Activated naive CD4-positive, alpha-beta T cell treated with anti-CD3 and anti-CD28 coated beads for 36 hours (primary cell): Measurements from ENCODE around the gene RBP4. TPM values are rescaled to one million over a fixed set of nuclear protein-coding genes. Genes with fewer than 3 reads are reported as not detected.
"Not testable (repeated sequence)": the region's sequence is repeated elsewhere in the genome, so short reads cannot be mapped to it uniquely, and the experiment has no call there.

Source experiments
- CTCF ChIA-PET: fragments of 350-600 bp; sonication (Branson Sonifier 250); formaldehyde crosslinking; loops from one replicate; lab custom pipeline; 2021; ENCODE audit warnings: antibody characterized with exemption; lab: Charles Lee
- DNase-seq: peaks from one replicate; pipeline ENCODE4 v3.0.0-alpha.2; 2020
- H3K27ac Mint-ChIP-seq: one replicate; pipeline ENCODE4 v1.8.0; 2021; ENCODE audit warnings: mild to moderate bottlenecking, mixed read lengths
- H3K27me3 Mint-ChIP-seq: one replicate; pipeline ENCODE4 v1.8.0; 2021; ENCODE audit warnings: low read depth, mixed read lengths
- H3K36me3 Mint-ChIP-seq: one replicate; pipeline ENCODE4 v1.8.0; 2021; ENCODE audit warnings: low read depth, mixed read lengths
- H3K4me1 Mint-ChIP-seq: one replicate; pipeline ENCODE4 v1.8.0; 2021; ENCODE audit warnings: low read depth, mixed read lengths
- H3K4me3 Mint-ChIP-seq: one replicate; pipeline ENCODE4 v1.8.0; 2021; ENCODE audit warnings: mild to moderate bottlenecking, moderate library complexity, mixed read lengths
- H3K9me3 Mint-ChIP-seq: one replicate; pipeline ENCODE4 v1.8.0; 2021; ENCODE audit warnings: mixed read lengths
- intact Hi-C: fragments of 100-400 bp; cut with micrococcal nuclease; formaldehyde crosslinking; loops from one replicate; pipeline ENCODE4 v1.15.1; 2023
- total RNA-seq, 2 experiments: library from RNA; stranded (reverse); gene quantifications; one replicate each; pipeline ENCODE4 v1.2.3, GENCODE V29; 2021

Gene RBP4
- total RNA-seq, 2 experiments from 2014 or later, result not detected

GRCh38 chr10:93553482-93554315, 47.3 kb downstream of the RBP4 start:
- H3K4me3 Mint-ChIP-seq, result no peak overlapping the region
- peaks cover 6% of the 10 kb centered on the region for H3K27me3 Mint-ChIP-seq
- no peaks in the 10 kb centered on the region for H3K4me1 Mint-ChIP-seq
- no peak for DNase-seq
- no peak overlapping the region for H3K27ac Mint-ChIP-seq
- no peaks in the 10 kb centered on the region for H3K9me3 Mint-ChIP-seq
- CTCF ChIA-PET, result interaction anchor here (0.6 to 1.8 kb wide), 8 partner anchors 10 to 367 kb away, joined by 3 to 5 read pairs (median 4); no protein-coding TSS in a partner anchor
- H3K36me3 Mint-ChIP-seq, result no peaks in the 10 kb centered on the region
- intact Hi-C loops, result loop anchor here (1.0 kb wide), 2 partner anchors 127 to 306 kb away; no protein-coding TSS in a partner anchor

- CTCF ChIA-PET, result no interaction called here
- no peaks in the 10 kb centered on the region for H3K36me3 Mint-ChIP-seq
- H3K9me3 Mint-ChIP-seq, result no peaks in the 10 kb centered on the region
- DNase-seq, result no peak
- intact Hi-C loops, result no loop called here
- H3K27ac Mint-ChIP-seq, result no peak overlapping the region
- no peaks in the 10 kb centered on the region for H3K4me1 Mint-ChIP-seq
- peaks cover 6% of the 10 kb centered on the region for H3K27me3 Mint-ChIP-seq
- no peak overlapping the region for H3K4me3 Mint-ChIP-seq
Measured at GRCh38 chr10:93552780-93553179, 48.3 kb downstream of the RBP4 start.

GRCh38 chr10:93550606-93551005, 50.4 kb downstream of the RBP4 start:
- CTCF ChIA-PET, result no interaction called here
- no peak overlapping the region for H3K4me3 Mint-ChIP-seq
- H3K9me3 Mint-ChIP-seq, result no peaks in the 10 kb centered on the region
- no peak overlapping the region for H3K27ac Mint-ChIP-seq
- no peaks in the 10 kb centered on the region for H3K4me1 Mint-ChIP-seq
- DNase-seq, result no peak
- no peaks in the 10 kb centered on the region for H3K36me3 Mint-ChIP-seq
- intact Hi-C loops, result no loop called here
- H3K27me3 Mint-ChIP-seq, result peaks cover 3% of the 10 kb centered on the region

GRCh38 chr10:93548376-93549071, 52.5 kb downstream of the RBP4 start:
- CTCF ChIA-PET, result interaction anchor here (0.7 kb wide), 1 partner anchor 153 kb away, joined by 5 read pairs; no protein-coding TSS in a partner anchor
- Mint-ChIP-seq H3K4me1 (no peaks in the 10 kb centered on the region), H3K27ac (no peak overlapping the region), H3K36me3 (no peaks in the 10 kb centered on the region), H3K27me3 (no peaks in the 10 kb centered on the region), H3K4me3 (no peak overlapping the region), H3K9me3 (no peaks in the 10 kb centered on the region)
- DNase-seq, result no peak
- intact Hi-C loops, result no loop called here

- Mint-ChIP-seq H3K4me1 (no peaks in the 10 kb centered on the region), H3K4me3 (no peak overlapping the region), H3K36me3 (no peaks in the 10 kb centered on the region), H3K9me3 (no peaks in the 10 kb centered on the region), H3K27me3 (no peaks in the 10 kb centered on the region), H3K27ac (no peak overlapping the region)
- CTCF ChIA-PET, result no interaction called here
- no peak for DNase-seq
- intact Hi-C loops, result no loop called here
Measured at GRCh38 chr10:93547522-93547921, 53.5 kb downstream of the RBP4 start.

GRCh38 chr10:93546995-93547394, 54.0 kb downstream of the RBP4 start:
- intact Hi-C loops, CTCF ChIA-PET, DNase-seq, H3K27ac Mint-ChIP-seq, H3K4me1 Mint-ChIP-seq, H3K9me3 Mint-ChIP-seq, H3K36me3 Mint-ChIP-seq, H3K4me3 Mint-ChIP-seq, H3K27me3 Mint-ChIP-seq: not testable (repeated sequence)

- CTCF ChIA-PET, result interaction anchor here (0.6 to 1.0 kb wide), 3 partner anchors 29 to 315 kb away, joined by 3 read pairs; no protein-coding TSS in a partner anchor
- Mint-ChIP-seq H3K27me3 (peaks cover 3% of the 10 kb centered on the region), H3K4me1 (no peaks in the 10 kb centered on the region), H3K4me3 (no peak overlapping the region), H3K27ac (no peak overlapping the region), H3K9me3 (no peaks in the 10 kb centered on the region), H3K36me3 (no peaks in the 10 kb centered on the region)
- intact Hi-C loops, result no loop called here
- DNase-seq, result no peak
Measured at GRCh38 chr10:93542358-93542791, 58.7 kb downstream of the RBP4 start.

Other genes starting within 250 kb of the RBP4 start
- 10 to 100 TPM; 10.4 to 10.5 TPM for gene MYOF, start 118.9 kb downstream of the RBP4 start, total RNA-seq
- 10 to 100 TPM; 64.4 to 68.2 TPM for gene CEP55, start 104.6 kb downstream of the RBP4 start, total RNA-seq
- not detected for gene FFAR4, start 34.6 kb downstream of the RBP4 start, total RNA-seq
- gene PDE6C, start 11.3 kb upstream of the RBP4 start, total RNA-seq, result not detected
- 10 to 100 TPM; 24.5 to 25.0 TPM for gene FRA10AC1, start 101.4 kb upstream of the RBP4 start, total RNA-seq
- gene LGI1, start 156.7 kb upstream of the RBP4 start, total RNA-seq, result not detected